ENCODE measurements around the gene NTRK3.

- TF ChIP-seq TBP (CRISPR knock-in tag; IDR thresholded peaks at IDR 0.05): no peak
- TF ChIP-seq, protein P1, sequence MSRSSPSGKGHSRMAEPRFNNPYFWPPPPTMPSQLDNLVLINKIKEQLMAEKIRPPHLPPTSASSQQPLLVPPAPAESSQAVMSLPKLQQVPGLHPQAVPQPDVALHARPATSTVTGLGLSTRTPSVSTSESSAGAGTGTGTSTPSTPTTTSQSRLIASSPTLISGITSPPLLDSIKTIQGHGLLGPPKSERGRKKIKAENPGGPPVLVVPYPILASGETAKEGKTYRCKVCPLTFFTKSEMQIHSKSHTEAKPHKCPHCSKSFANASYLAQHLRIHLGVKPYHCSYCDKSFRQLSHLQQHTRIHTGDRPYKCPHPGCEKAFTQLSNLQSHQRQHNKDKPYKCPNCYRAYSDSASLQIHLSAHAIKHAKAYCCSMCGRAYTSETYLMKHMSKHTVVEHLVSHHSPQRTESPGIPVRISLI (CRISPR knock-in tag; IDR thresholded peaks at IDR 0.05; ENCODE audit: borderline replicate concordance): no peak
- no peak for TF ChIP-seq GPN1 (CRISPR knock-in tag; IDR thresholded peaks at IDR 0.05; ENCODE audit: borderline replicate concordance)
- TF ChIP-seq PTBP1 (IDR thresholded peaks at IDR 0.05; ENCODE audit: low read depth, low read length, poor library complexity, severe bottlenecking): no peak
- no peak for TF ChIP-seq FOSL1 (CRISPR knock-in tag; IDR thresholded peaks at IDR 0.05; ENCODE audit: borderline replicate concordance)
- TF ChIP-seq, protein P2, sequence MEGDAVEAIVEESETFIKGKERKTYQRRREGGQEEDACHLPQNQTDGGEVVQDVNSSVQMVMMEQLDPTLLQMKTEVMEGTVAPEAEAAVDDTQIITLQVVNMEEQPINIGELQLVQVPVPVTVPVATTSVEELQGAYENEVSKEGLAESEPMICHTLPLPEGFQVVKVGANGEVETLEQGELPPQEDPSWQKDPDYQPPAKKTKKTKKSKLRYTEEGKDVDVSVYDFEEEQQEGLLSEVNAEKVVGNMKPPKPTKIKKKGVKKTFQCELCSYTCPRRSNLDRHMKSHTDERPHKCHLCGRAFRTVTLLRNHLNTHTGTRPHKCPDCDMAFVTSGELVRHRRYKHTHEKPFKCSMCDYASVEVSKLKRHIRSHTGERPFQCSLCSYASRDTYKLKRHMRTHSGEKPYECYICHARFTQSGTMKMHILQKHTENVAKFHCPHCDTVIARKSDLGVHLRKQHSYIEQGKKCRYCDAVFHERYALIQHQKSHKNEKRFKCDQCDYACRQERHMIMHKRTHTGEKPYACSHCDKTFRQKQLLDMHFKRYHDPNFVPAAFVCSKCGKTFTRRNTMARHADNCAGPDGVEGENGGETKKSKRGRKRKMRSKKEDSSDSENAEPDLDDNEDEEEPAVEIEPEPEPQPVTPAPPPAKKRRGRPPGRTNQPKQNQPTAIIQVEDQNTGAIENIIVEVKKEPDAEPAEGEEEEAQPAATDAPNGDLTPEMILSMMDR (CRISPR knock-in tag; IDR thresholded peaks at IDR 0.05): no peak
- no peak for TF ChIP-seq ZFX (CRISPR knock-in tag; IDR thresholded peaks at IDR 0.05; ENCODE audit: low read depth)
- TF ChIP-seq POLR2A (IDR thresholded peaks at IDR 0.05; ENCODE audit: insufficient read depth in 1 of 2, low read depth in 2 of 2, low read length in 2 of 2): no peak
- TF ChIP-seq PAX8 (CRISPR knock-in tag; IDR thresholded peaks at IDR 0.05; ENCODE audit: borderline replicate concordance): no peak
- TF ChIP-seq CREM (IDR thresholded peaks at IDR 0.05): no peak
- TF ChIP-seq CREM (CRISPR knock-in tag; IDR thresholded peaks at IDR 0.05): no peak
- no peak for TF ChIP-seq SMARCC2 (IDR thresholded peaks at IDR 0.05)
- TF ChIP-seq SRY (CRISPR knock-in tag; IDR thresholded peaks at IDR 0.05): no peak
- TF ChIP-seq MAZ (IDR thresholded peaks at IDR 0.05; ENCODE audit: borderline replicate concordance, low read depth, low read length): no peak
- no peak for TF ChIP-seq MAZ (CRISPR knock-in tag; IDR thresholded peaks at IDR 0.05; ENCODE audit: low read depth)
- no peak for TF ChIP-seq ZNF24 (IDR thresholded peaks at IDR 0.05)
Observed at GRCh38 chr15:88074386-88074785, 182.2 kb downstream of the NTRK3 start.
